Activated CD4-positive, CD25-positive, alpha-beta regulatory T cell treated with anti-CD3 and anti-CD28 coated beads, Interleukin-2, amount 50 U/mL, for 16 hours (primary cell): ENCODE results near the gene MSMO1.

Source experiments
- DNase-seq: peaks from one replicate; pipeline ENCODE4 v3.0.0-alpha.2; 2020; ENCODE audit warnings: low read depth, low spot score

MSMO1 gene

DNA sequence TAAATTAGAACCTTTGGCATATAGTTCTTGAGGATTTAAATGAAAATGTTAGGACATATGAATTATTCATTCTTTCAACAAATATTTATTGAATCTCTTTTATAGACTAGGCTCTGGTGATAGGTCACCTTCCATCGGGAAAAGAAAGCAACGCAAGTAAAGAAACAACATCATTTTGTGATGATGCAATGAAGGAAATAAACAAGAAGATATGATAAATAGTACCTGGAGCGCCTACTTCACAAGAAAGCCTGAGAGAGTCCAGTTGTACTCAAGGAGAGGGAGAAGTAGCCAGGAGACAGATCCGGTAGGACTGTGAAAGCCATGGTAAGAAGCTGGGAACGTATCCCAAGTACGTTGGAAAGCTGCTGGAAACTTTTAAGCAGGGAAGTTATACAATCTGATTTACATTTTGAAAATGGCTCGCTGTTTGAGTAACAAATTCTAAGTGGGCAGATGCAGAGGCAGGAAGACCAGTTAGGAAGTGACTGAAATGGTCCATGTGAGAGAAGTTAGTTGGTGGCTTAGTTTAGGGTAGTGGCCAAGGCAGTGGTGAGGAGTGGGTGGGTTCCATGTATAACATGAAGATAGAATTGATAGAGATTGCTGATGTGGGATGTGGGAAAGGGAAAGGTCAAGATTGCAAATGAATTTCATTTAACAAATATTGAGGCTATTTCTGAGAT is 33.7 kb downstream of the MSMO1 start:
- DNase-seq = no peak

DNA sequence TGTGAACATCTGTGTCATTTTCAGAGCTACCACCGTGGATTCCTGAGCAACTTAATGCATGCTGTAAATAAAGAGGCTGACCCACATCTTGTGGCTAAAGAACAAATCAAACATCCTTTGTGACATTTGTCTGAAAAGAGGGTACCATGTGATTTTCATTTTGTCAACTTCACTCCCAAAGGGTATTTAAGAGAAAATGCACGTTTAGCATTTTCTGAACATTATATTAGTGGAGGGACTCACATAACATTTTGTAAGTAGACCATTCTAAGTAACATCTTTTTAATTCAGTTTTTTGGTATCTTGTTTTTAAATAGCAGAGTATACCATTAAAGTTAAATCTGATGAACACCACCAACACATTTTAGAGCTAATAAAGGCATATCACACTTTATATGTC is 34.3 kb downstream of the MSMO1 start:
- DNase-seq = no peak

DNA sequence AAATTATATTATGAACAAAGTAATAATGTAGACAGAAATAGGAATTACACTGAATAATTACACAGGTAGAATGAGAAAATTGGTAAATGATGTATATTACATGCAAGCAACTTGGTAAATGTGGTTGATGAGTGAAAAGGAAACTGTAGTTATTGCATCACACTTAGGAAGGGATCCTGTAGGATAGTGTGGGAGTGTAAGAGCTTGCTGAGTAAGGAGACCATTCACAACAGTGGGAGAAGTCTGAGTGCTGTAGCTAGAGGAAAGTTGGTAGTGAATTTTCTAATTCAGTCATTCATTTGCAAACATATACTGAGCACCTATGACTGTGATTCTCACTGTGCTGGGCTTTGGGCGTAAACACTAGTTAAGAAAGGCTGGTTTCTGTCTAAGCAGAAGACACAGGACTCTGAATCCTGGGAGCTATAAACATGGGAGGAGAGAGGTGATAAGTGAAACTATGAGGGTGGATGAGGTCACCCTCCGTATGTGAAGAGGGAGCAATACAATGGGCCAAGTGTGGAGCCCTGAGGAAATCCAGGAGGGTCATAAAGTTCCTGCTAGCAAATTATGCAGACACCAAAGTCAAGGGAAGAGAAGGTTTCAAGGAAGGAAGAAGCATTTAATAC is 37.1 kb downstream of the MSMO1 start:
- no peak for DNase-seq

DNA sequence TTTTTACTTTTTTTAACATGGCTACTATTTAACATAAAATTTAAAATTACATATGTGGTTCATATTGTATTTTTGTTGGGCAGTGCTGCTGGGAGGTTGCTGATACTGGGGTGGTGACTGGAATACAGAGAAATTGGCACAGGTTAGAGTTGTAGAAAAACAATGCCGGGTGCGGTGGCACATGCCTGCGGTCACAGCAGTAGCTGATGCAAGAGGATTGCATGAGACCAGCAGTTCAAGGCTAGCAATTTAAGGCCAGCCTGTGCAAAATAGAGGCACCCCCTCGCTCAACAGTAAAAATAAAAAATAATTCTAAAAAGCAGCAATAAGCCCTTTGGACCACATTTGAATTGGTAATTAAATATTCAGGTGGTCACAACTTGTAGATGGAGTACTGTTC is 39.6 kb downstream of the MSMO1 start:
- DNase-seq = no peak

DNA sequence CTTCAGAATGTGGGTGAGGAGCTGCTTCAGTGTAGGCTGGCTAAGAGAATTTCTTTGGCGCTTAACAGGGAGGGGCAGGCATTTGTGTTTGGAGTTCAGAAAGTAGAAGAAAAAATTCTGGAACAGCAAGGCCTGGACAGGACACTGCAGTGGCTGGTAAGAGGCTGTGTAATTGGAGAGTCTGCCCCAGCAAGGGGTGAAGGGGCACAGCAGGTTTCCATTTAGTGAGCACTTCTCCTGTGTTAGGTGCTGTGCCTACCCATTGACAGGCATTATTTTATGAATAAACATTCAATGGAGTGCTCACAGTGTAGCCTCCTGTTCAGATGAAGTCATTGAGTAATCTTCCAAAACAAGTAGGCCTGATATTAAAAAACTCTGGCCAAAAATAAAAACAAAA is 40.6 kb downstream of the MSMO1 start:
- DNase-seq = no peak

DNA sequence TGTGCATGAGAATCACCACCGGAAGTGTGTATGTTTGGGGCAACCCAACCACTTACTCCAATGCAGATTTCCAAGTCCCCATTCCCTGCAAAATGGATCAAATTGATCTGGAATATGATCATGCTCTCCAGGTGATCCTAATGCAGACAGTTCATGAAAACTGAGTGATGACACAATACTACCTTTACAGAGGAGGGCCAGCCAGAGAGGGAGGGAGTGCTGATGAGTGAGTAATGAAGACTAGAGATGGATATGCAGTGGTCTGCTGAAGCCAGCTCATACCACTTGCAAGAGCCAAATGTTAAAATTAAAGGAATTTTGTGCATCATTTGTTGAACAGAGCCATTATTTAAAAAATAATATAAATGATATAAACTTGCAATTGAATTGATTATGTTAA is 41.1 kb downstream of the MSMO1 start:
- DNase-seq = no peak

DNA sequence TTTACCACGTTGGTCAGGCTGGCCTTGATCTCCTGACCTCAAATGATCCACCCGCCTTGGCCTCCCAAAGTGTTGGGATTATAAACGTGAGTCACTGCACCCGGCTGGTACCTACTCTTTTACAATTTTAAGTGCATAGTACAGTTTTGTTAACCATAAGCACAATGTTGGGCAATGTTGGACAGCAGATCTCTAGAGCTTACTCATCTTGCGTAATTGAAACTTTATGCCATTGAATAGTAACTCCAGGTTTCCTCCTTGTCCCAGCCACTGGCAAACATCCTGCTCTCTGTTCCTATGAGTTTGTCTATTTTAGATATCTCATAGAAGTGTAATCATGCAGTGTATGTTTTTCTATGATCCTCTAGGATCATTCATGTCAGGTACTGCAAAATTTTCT is 42.1 kb downstream of the MSMO1 start:
- DNase-seq = no peak

DNA sequence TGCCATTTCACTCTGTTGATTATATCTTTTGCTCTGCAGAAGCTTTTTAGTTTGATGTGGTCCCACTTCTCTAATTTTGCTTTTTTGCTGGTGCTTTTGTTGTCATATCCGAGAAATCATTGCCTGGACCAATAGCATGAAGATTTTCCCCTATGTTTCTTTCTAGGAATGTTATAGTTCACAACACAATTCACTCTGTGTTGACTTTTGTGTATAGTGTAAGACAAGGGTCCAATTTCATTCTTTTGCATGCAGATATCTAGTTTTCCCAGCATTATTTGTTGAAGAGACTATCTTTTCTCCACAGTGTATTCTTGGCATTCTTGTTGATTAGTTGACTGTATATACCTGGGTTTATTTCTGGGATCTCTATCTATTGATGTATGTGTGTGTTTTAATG is 43.1 kb downstream of the MSMO1 start:
- no peak for DNase-seq

DNA sequence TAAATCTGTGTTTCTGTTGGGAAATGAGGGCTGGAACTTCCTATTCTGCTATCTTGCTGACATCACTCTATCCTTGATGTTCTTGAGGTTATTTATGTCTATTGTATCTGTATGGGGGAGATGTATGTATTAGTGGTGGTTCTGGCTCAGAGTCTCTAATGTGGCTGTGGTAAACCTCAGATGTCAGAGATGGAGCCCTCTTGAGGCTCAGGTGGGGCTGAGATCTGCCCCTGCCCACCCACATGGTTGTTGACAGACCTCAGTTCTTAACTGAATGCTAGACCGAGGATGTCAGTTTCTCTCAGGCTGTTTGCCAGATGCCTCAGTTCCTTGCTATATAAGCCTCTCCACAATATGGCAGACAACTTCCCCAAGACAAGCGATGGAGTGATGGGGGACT is 48.0 kb downstream of the MSMO1 start:
- DNase-seq = no peak

DNA sequence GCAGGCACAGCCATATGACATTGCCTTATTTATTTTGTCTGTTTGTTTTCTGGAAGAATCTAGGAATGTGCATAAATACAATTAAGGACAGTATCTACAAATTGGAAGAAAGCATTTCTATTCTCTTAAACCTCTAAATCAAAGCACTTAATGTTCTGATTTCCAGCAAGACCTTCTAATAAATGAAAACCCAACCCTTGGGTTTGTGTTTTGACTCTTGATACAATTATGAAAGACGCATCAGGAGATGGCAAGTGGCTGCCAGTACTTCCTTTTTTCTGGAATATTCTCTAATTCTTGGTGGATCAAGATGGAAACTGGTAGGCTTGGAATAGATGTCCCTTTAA is 50.9 kb downstream of the MSMO1 start:
- no peak for DNase-seq

DNA sequence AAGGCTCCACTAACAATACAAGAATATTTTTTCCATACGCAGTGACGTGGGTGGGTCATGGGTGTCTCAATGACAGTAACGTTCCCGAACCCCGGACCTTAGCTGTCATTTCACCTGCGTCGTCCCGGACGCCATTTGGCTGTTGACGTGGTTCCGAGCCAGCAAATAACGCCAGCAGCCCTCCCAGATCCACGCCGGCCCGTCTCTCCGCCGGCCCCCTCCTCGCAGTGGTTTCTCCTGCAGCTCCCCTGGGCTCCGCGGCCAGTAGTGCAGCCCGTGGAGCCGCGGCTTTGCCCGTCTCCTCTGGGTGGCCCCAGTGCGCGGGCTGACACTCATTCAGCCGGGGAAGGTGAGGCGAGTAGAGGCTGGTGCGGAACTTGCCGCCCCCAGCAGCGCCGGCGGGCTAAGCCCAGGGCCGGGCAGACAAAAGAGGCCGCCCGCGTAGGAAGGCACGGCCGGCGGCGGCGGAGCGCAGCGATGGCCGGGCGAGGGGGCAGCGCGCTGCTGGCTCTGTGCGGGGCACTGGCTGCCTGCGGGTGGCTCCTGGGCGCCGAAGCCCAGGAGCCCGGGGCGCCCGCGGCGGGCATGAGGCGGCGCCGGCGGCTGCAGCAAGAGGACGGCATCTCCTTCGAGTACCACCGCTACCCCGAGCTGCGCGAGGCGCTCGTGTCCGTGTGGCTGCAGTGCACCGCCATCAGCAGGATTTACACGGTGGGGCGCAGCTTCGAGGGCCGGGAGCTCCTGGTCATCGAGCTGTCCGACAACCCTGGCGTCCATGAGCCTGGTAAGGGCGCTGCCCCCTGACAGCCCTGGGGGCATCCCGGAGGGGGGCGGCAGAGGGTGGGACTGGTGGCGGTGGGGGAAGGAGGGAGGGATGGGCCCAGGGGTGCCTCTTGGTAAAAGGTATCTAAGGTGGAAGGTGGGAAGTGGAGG is 51.5 kb downstream of the MSMO1 start, which contains the start of gene CPE:
Gene CPE, plus strand, starts transcription at position 264 of the 933 bp plus-strand sequence. Its CDS starts 214 bp downstream, at position 478.
- DNase-seq = no peak

DNA sequence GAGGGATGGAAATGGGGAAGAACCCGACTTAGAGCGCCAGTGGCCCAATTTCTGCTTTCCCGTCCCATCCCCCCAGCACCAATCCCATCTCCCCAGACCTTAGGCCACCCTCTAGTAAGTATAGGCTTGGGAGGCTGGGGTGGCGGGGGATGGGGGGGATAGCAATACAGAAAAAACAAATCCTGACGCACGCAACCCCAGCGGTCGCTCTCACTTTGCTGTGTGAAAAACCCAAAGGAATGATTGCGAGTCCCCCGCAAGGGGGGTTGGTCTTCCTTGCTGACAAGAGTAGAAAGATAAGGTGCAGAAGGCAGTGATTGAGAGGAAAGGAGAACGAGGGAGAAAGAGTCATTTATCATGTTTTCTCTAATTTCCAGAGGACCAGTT is 52.2 kb downstream of the MSMO1 start:
- no peak for DNase-seq

DNA sequence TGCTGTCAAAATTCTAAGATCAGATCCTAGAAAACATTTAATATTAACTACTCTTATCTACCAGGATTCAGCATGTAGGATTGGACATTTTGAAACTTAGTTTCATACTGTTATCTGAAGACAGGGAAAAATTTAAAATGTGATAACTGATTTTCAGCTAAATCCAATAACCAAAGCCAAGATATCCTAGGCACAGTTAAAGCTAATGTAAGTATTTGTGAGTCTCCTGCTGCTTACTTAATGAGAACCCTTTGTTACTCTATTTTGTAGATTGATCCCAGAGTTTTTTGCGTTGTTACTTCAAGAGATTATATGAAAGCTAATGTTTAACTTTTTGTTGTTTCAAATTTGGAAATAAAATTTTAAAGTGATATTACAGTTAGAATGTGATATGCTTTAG is 53.3 kb downstream of the MSMO1 start:
- no peak for DNase-seq

DNA sequence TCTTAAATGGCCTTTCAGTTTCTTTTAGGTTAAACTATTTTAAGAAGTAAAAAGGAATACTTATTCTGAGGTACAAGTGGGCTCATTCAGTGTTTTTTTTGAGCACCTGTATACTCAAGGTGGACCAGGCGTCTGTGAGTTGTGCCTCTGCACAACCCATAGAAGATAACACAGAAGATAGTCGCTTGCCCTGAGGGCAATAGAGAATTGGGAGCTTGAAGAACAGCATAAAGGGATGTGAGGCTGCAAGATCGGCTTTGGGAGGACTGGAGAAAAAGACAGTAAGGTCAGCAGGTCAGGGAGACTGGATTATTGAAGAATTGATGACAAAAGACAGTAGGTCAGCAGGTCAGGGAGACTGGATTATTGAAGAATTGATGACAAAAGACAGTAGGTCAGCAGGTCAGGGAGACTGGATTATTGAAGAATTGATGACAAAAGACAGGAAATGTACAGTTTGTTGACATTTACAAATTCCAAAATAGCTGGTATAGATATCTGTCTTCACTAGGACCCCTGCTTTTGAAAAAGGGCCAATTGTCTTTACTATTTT is 54.4 kb downstream of the MSMO1 start:
- DNase-seq = no peak

DNA sequence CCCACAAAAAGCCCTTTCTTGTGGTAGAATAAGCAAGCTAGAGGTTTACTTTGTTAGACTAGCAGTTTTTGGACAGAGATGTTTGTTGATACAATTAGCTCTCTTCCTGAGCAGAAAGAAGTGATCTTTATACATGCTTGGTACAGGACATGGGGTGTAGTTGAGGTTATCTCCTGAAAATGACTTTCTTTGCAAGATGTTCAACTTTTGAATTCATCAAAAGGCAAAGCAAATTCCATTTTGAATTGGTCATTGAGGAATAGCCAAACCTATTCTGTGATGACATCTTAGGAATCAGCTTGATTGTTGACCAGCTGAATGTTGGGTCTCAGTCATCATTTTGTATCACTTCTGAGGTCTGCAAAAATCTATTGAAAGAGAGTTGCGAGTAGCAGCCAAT is 55.2 kb downstream of the MSMO1 start:
- DNase-seq = no peak

DNA sequence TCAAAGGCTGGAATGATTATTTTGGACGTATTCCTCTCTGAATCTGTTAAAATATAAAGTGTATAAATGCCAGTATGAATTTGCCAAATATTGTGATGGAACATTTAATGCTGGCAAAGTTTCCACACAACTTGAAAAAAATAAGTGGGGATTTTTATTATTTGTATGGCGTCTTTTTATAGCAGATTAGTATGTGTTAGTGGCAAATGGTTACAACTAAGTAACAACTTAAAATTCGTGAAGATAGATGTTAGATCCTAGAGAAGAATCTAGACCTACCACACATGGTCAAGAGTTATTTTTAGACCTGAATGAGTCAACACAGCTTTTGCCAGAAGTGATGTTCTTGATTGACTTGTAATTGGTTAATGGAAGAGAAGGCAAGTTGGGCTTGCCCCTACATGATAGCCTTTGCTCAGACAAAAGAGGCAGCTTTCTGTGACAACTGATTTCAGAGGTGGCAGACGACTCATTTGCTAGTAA is 56.2 kb downstream of the MSMO1 start:
- DNase-seq = no peak

DNA sequence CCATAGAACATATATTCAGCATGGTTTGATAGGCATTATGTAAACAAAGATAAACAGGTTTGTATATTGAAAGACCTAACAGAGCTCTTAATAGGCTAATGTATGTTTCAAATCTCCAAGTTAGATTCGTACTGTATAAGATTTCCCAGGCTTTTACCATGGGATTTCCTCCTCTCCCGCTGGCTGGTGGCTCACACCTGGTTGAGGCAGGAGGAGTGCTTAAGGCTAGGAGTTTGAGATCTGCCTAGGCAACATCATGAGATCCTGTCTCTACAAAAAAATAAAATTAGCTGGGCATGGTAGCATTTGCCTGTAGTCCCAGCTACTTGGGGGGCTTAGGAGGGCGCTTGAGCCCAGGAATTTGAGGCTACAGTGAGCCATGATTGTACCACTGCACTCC is 56.7 kb downstream of the MSMO1 start:
- DNase-seq = no peak

DNA sequence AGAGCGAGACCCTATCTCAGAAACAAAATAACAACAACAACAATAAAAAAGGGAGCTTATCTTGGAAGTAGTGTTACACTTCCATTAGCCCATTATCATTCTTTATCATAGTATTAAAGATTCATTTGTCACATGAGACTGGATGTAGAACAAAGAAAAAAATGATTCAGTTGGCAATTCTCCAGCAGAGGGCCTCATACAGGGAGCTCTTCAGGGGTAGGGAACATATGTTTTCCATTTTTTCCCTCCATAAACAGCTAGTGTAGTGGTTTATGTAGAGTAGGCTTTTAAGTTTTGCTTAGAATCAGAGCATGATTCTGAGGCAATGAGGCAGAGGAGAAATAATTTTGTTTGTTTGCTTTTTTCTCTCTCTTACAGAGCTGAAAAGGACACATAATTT is 57.1 kb downstream of the MSMO1 start:
- DNase-seq = no peak

DNA sequence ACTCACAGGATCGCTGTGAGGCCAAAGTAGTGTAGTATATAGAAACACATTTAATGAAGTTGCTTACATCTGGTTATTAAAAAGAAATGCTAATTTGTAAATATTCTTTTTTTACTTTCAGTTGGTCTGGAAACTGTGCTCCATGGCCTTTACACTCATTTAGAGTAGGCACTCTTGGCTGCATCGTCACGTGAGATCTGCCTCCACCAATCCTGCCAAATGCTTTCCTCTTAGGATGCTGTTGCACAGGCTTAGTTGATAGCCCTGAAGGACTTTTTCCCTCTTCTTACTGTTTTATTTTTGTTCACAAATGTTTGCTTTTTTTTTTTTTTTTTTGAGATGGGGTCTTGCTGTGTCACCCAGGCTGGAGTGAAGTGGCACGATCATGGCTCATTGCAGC is 57.7 kb downstream of the MSMO1 start:
- no peak for DNase-seq

DNA sequence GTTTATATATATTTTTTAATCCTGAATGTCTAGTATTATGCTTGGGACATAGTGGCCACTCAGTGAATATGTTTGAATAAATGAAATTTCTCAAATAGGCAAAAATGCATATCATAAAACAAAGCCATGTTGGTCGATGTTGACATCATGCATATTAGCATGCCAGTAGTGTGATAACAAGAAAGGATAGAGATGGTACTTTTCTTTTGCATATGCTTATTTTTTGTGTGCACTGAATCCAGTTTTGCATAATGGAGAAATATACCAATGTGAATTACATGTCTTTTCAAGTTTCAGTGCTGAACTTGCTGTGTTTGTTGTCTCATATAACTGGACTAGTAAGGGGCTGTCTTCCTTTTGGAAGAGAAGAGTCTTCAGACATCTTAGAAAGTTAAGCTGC is 58.9 kb downstream of the MSMO1 start:
- no peak for DNase-seq

DNA sequence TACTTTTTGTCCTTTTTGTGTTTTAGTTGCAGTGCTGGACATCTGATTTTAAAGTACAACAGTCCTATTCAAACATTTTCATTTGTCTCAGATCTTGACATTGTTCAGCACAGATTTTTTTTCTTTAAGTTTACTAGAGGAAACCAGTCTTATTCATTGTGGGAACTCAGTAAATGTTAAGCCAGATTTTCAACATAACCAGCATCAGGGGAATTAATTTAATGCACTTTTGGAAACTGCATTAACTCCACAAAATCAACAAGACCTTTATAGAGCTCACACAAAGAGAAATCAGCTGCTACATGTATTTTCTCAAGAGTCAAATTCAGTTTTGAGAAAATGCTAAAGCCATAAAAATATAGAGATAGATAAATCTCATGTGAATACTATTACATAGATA is 61.3 kb downstream of the MSMO1 start:
- DNase-seq = no peak
